ENCODE measurements around the gene ITPKB. TPM values are rescaled to one million over a fixed set of nuclear protein-coding genes. Genes with fewer than 3 reads are reported as not detected.

The ITPKB gene
- total and polyA plus RNA-seq, 4 donors, result 16.8 to 31.3 (median 25.3) TPM

DNA sequence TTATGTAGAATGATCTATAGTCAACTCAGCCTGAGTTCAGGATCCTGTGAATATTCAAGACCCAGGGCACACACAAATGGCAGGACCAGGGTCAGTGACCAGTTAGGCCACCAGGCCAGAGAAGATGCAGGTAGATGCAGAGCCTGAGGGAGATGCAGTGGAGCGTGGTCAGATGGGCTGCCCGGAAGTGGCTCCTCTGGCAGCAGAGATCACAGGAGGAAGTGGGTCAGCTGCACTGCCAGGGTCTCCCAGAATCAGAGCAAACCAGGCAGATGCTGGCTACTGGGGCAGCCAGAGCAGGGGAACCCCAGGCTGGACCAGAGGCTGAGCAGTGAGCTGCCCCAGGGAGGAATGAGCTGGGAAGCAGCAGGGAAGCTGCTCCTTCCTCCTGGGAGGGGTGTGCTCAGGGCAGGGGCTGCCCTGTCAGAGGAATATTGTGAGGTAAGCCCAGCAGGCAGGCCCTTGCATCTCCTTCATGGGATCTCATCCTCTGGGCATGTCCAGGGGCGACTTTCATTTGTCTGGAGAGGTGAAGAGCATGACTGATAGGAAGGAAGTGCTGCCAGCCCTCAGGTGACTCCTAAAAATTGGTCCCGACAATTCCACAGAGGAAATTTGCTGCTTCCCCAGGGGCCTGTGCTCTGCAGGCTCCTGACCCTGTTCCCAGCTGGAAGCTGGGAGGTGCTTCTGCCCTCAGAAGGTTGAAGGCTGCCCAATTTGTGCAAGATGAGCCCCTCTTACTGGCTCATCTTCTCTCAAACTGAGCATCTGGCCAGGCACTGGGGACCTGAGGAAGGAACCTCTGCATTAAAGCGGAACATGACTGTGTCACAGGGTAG lies 141.2 kb downstream of the ITPKB start:
- Histone ChIP-seq H3K27me3 (ENCODE audit: control insufficient read depth, insufficient read depth, low read length) (no peaks in the 10 kb centered on the region), H3K27ac (ENCODE audit: low read depth, low read length) (no peak overlapping the region), H3K4me1 (ENCODE audit: control insufficient read depth, insufficient read depth, low read length) (peaks cover 23% of the 10 kb centered on the region), H3K9me3 (ENCODE audit: control insufficient read depth, insufficient read depth, low read length) (peaks cover 1% of the 10 kb centered on the region), H3K4me3 (ENCODE audit: low read depth, low read length) (no peak overlapping the region), H3K36me3 (ENCODE audit: control insufficient read depth, insufficient read depth, low read length) (peaks cover 14% of the 10 kb centered on the region)
- 88% methylated on average over 4 of the region's 5 CpGs for WGBS (ENCODE audit: insufficient coverage)
- DNase-seq (ENCODE audit: low read depth in 4 of 6, low spot score in 6 of 6), result no peak

DNA sequence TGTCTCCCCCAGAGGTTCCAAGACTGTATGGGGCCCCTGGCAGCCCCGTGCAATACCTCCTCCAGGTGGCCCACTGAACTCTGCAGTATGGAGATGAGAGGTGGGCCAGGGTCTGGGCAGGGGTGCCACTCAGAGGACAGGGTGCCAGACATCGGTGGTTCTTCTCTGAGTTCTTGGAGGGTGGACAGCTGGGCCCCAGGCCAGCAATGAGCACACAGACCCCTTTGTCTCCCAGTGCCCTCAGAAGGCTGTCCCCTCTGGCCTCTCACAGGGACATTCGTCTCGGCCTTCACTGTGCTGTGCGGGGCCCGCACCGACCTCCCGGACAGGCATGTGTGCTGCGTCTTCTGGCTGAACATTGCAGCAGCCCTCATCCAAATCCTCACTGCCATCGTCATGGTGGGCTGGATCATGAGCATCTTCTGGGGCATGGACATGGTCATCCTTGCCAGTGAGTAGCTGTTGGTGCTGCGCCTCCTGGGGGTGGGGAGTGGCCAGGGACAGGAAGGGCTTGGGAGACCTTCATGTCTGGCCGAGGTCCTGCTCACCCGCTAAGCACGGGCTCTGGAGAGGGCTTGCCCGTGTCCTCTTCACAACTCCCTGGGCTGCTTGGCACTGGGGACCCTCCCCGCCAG lies 142.4 kb downstream of the ITPKB start:
- DNase-seq (ENCODE audit: low read depth in 4 of 6, low spot score in 6 of 6), result no peak
- Histone ChIP-seq H3K27me3 (ENCODE audit: control insufficient read depth, insufficient read depth, low read length) (no peaks in the 10 kb centered on the region), H3K36me3 (ENCODE audit: control insufficient read depth, insufficient read depth, low read length) (peaks cover 6% of the 10 kb centered on the region), H3K4me1 (ENCODE audit: control insufficient read depth, insufficient read depth, low read length) (peaks cover 14% of the 10 kb centered on the region), H3K9me3 (ENCODE audit: control insufficient read depth, insufficient read depth, low read length) (peaks cover 1% of the 10 kb centered on the region), H3K27ac (ENCODE audit: low read depth, low read length) (no peak overlapping the region), H3K4me3 (ENCODE audit: low read depth, low read length) (no peak overlapping the region)
- WGBS (ENCODE audit: insufficient coverage), result 83% methylated on average over 15 of the region's 16 CpGs

DNA sequence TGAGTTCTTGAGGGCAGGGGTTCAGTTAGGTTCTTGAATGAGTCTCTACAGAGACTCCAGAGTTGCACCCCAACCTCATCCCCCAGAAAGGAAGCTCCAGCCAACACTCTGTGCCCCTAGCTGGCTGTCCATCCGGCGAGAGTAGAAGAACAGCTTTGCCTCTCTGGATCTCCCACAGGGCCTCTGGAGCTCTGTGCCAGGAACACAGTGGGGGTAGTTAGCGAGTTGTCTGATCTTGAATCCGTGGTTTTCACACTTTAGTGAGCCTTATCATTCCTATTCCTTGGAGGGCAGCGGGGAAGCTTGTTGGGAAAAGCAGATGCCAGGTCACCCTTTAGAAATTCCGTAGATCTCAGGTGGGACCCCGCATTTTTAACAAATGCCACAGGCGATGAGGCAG lies 145.5 kb downstream of the ITPKB start:
- Histone ChIP-seq H3K36me3 (ENCODE audit: control insufficient read depth, insufficient read depth, low read length) (peaks cover 6% of the 10 kb centered on the region), H3K27ac (ENCODE audit: low read depth, low read length) (no peak overlapping the region), H3K27me3 (ENCODE audit: control insufficient read depth, insufficient read depth, low read length) (peaks cover 2% of the 10 kb centered on the region), H3K9me3 (ENCODE audit: control insufficient read depth, insufficient read depth, low read length) (peaks cover 1% of the 10 kb centered on the region), H3K4me1 (ENCODE audit: control insufficient read depth, insufficient read depth, low read length) (peaks cover 7% of the 10 kb centered on the region), H3K4me3 (ENCODE audit: low read depth, low read length) (no peak overlapping the region)
- 82% methylated on average over 5 of the region's 8 CpGs for WGBS (ENCODE audit: insufficient coverage)
- no peak for DNase-seq (ENCODE audit: low read depth in 4 of 6, low spot score in 6 of 6)

DNA sequence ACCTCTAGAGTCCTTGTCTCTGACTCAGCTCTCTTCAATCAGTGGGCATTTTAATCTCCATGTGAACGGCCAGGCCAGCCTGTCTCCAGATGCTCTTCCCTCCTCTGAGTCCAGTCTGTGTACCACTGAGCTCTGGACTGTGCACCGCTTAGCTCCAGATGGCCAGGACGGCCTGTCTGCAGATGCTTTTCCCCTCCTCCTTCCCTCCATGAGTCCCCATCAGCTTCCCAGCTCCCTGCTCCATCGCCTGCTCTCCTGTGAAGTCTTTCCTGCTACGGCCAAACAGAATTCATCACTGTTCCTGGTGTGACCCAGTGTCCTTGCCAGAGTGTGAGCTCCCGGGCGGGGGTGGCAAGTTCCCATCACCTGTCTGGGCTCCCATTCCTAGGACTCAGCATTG lies 148.5 kb downstream of the ITPKB start:
- H3K27me3 ChIP-seq (ENCODE audit: control insufficient read depth, insufficient read depth, low read length), result peaks cover 2% of the 10 kb centered on the region
- peaks cover 1% of the 10 kb centered on the region for H3K9me3 ChIP-seq (ENCODE audit: control insufficient read depth, insufficient read depth, low read length)
- no peak overlapping the region for H3K27ac ChIP-seq (ENCODE audit: low read depth, low read length)
- WGBS (ENCODE audit: insufficient coverage), result 66% methylated on average over 7 of the region's 7 CpGs
- H3K4me3 ChIP-seq (ENCODE audit: low read depth, low read length), result no peak overlapping the region
- no peak for DNase-seq (ENCODE audit: low read depth in 4 of 6, low spot score in 6 of 6)
- no peaks in the 10 kb centered on the region for H3K4me1 ChIP-seq (ENCODE audit: control insufficient read depth, insufficient read depth, low read length)
- no peaks in the 10 kb centered on the region for H3K36me3 ChIP-seq (ENCODE audit: control insufficient read depth, insufficient read depth, low read length)

DNA sequence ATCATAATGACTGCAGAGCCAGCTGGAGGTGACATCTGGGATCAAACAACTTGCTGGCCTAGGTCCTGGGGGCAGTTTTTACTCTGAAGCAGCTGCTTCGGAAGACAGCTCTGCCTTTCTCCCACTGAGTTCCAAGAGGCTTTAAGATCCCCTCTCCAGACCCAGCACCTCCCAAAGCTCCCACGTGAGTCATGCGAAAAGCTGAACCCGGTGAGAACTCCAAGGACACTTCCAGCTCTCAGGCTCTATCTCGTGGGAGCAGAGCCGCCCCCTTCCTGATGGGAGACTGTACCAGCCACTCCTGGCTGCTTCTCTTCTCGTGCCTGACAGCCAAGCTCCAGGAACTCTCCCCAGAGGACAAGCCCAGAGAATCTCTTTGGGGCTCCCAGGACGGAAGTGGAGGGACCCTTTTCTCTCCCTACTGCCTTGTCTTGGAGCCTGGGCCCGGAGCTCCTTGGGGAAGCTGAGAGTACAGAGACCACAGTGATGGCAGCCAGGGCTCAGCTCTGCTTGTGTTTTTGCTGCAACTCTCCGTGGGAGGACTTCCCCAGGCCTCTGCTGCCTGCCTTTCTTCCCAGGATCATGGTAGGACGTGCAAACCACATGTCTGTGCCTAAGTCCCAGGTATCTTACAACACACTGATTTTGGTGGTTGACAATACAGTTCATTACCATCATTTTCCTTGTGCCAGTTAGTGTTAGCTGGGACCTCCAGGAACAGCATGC lies 149.9 kb downstream of the ITPKB start:
- Histone ChIP-seq H3K27ac (ENCODE audit: low read depth, low read length) (no peak overlapping the region), H3K27me3 (ENCODE audit: control insufficient read depth, insufficient read depth, low read length) (peaks cover 2% of the 10 kb centered on the region), H3K4me1 (ENCODE audit: control insufficient read depth, insufficient read depth, low read length) (no peaks in the 10 kb centered on the region), H3K36me3 (ENCODE audit: control insufficient read depth, insufficient read depth, low read length) (no peaks in the 10 kb centered on the region), H3K9me3 (ENCODE audit: control insufficient read depth, insufficient read depth, low read length) (no peaks in the 10 kb centered on the region), H3K4me3 (ENCODE audit: low read depth, low read length) (no peak overlapping the region)
- 79% methylated on average over 11 of the region's 11 CpGs for WGBS (ENCODE audit: insufficient coverage)
- no peak for DNase-seq (ENCODE audit: low read depth in 4 of 6, low spot score in 6 of 6)

DNA sequence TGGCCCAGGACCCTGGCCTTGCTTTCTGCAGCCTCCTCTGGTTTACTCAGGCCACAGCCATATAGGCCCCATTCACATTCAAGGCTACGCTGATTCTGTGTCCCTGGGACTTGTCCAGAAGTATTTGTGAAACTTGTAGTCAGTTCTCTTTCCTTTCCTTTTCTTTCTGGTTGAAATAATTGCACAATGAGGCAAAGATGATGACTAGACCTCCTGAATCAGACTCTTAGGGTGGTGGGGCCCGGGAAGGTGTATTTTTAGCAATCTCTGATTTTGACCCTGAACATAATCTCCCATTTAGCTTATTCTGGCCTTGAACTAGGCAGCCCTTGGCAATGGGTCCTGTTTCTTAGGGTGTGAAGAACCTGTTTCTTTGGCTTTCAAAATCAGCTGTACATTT lies 150.6 kb downstream of the ITPKB start:
- Histone ChIP-seq H3K4me1 (ENCODE audit: control insufficient read depth, insufficient read depth, low read length) (no peaks in the 10 kb centered on the region), H3K9me3 (ENCODE audit: control insufficient read depth, insufficient read depth, low read length) (no peaks in the 10 kb centered on the region), H3K27ac (ENCODE audit: low read depth, low read length) (no peak overlapping the region), H3K36me3 (ENCODE audit: control insufficient read depth, insufficient read depth, low read length) (no peaks in the 10 kb centered on the region), H3K4me3 (ENCODE audit: low read depth, low read length) (no peak overlapping the region), H3K27me3 (ENCODE audit: control insufficient read depth, insufficient read depth, low read length) (peaks cover 2% of the 10 kb centered on the region)
- DNase-seq (ENCODE audit: low read depth in 4 of 6, low spot score in 6 of 6), result no peak
- no CpG with 5 or more reads among the region's 2 CpGs for WGBS (ENCODE audit: insufficient coverage)

DNA sequence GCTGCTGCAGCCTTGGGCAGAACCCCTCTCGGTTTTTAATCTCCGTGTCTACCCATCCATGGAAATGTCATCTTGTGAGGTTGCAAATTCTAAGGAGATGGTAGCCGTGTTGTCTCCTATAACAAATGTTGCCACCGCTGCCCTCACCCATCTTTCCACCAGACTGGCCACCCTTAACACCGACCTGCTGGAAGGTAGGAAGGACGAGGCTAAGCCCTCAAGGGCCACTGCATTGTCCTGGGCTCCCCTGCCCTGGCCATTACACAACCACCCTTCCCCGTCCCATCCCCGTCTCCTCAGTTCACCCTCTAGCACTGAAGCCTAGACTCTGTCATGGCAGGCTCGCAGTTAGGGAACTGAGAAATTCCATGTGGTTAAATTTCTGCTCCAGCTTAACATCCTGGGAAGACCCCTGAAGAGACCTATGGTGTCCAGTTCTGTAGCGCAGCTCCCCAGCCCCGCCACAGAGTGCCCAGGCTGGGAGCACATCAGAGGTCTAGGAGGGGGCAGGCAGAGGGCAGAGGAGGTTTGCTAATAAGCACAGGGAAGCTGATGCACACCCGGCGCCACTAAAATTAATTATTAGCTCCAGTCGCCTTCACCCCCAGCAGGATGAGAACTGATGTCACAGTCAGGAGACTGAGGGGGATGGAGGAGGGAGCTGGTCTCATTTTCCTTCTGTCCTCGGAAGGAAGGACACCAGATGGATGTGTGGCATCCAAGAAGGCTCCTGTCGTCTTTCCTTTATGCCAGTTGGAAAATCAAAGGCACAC lies 152.2 kb downstream of the ITPKB start:
- no peaks in the 10 kb centered on the region for H3K4me1 ChIP-seq (ENCODE audit: control insufficient read depth, insufficient read depth, low read length)
- H3K9me3 ChIP-seq (ENCODE audit: control insufficient read depth, insufficient read depth, low read length), result no peaks in the 10 kb centered on the region
- 92% methylated on average over 8 of the region's 16 CpGs for WGBS (ENCODE audit: insufficient coverage)
- no peaks in the 10 kb centered on the region for H3K36me3 ChIP-seq (ENCODE audit: control insufficient read depth, insufficient read depth, low read length)
- no peak overlapping the region for H3K4me3 ChIP-seq (ENCODE audit: low read depth, low read length)
- H3K27me3 ChIP-seq (ENCODE audit: control insufficient read depth, insufficient read depth, low read length), result peaks cover 2% of the 10 kb centered on the region
- no peak overlapping the region for H3K27ac ChIP-seq (ENCODE audit: low read depth, low read length)
- DNase-seq (ENCODE audit: low read depth in 4 of 6, low spot score in 6 of 6), result no peak

DNA sequence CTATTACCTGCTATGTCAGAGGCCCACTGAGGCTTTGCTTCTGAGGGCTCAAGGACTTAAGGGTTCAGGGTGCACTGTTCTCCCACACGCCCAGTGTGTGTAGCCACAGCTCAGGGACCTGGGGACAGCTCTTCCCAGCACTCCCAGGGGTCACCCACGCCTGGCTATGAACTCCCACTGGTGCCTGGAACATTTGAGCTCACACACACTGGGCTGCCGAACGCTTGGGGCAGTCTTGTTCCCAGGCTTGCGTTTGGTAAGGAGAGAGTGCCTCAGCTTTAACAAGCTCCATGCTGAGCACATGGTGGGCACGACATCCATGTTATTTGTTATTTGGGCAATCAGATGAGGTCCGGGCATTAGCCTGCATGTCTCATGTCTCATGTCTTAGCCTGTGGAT lies 153.0 kb downstream of the ITPKB start:
- Histone ChIP-seq H3K9me3 (ENCODE audit: control insufficient read depth, insufficient read depth, low read length) (no peaks in the 10 kb centered on the region), H3K4me1 (ENCODE audit: control insufficient read depth, insufficient read depth, low read length) (no peaks in the 10 kb centered on the region), H3K27ac (ENCODE audit: low read depth, low read length) (no peak overlapping the region), H3K4me3 (ENCODE audit: low read depth, low read length) (no peak overlapping the region), H3K36me3 (ENCODE audit: control insufficient read depth, insufficient read depth, low read length) (no peaks in the 10 kb centered on the region), H3K27me3 (ENCODE audit: control insufficient read depth, insufficient read depth, low read length) (peaks cover 2% of the 10 kb centered on the region)
- WGBS (ENCODE audit: insufficient coverage), result 90% methylated on average over 7 of the region's 7 CpGs
- DNase-seq (ENCODE audit: low read depth in 4 of 6, low spot score in 6 of 6), result no peak

DNA sequence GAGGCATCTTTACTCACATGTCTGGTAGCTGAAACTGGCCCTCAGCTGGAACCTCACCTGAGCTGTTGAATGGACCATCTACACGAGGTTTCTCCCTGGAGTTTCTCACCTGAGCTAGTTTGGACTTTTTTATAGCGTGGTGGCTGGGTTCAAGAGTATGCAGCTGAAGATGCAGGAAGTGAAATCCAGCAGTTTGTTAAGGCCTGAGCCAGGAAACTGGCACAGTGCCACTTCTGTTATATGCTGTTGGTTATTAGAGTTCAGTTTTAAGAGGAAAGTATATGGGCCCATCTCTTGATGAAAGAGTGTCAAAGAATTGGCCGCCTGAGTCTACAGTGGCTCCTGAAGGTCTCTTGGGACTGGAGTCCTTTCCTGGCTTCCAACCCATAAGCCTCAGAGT lies 154.9 kb downstream of the ITPKB start:
- H3K36me3 ChIP-seq (ENCODE audit: control insufficient read depth, insufficient read depth, low read length), result no peaks in the 10 kb centered on the region
- no peak overlapping the region for H3K27ac ChIP-seq (ENCODE audit: low read depth, low read length)
- WGBS (ENCODE audit: insufficient coverage), result 89% methylated on average over 3 of the region's 3 CpGs
- no peaks in the 10 kb centered on the region for H3K9me3 ChIP-seq (ENCODE audit: control insufficient read depth, insufficient read depth, low read length)
- no peaks in the 10 kb centered on the region for H3K4me1 ChIP-seq (ENCODE audit: control insufficient read depth, insufficient read depth, low read length)
- H3K27me3 ChIP-seq (ENCODE audit: control insufficient read depth, insufficient read depth, low read length), result no peaks in the 10 kb centered on the region
- H3K4me3 ChIP-seq (ENCODE audit: low read depth, low read length), result no peak overlapping the region
- DNase-seq (ENCODE audit: low read depth in 4 of 6, low spot score in 6 of 6), result no peak
